Activated CD8-positive, alpha-beta T cell treated with anti-CD3 and anti-CD28 coated beads, Interleukin-2, amount 10 ng/mL, durations not matched to agents 7 days and 5 days (primary cell): Measurements from ENCODE around the gene TRAPPC3. TPM values are rescaled to one million over a fixed set of nuclear protein-coding genes. Genes with fewer than 3 reads are reported as not detected.
A peak's percentile ranks its signal among the peaks of the same experiment; 100 is the strongest.

Experiments used
- ATAC-seq: fragments of 150-1000 bp; cut with Tn5 transposase; one replicate; pipeline ENCODE4 v1.10.0; 2021; ENCODE audit warnings: moderate library complexity
- CTCF ChIA-PET: fragments of 350-600 bp; sonication (Branson Sonifier 250); formaldehyde crosslinking; loops from one replicate; lab custom pipeline; 2021; ENCODE audit warnings: antibody characterized with exemption; lab: Charles Lee
- POLR2A ChIA-PET: fragments of 350-600 bp; sonication (Branson Sonifier 250); formaldehyde crosslinking; loops from one replicate; lab custom pipeline; 2021; ENCODE audit warnings: antibody characterized with exemption; lab: Charles Lee
- DNase-seq: peaks from one replicate; pipeline ENCODE4 v3.0.0-alpha.2; 2020
- H3K27ac Mint-ChIP-seq: one replicate; pipeline ENCODE4 v1.8.0; 2021; ENCODE audit warnings: mild to moderate bottlenecking, mixed read lengths
- H3K27me3 Mint-ChIP-seq: one replicate; pipeline ENCODE4 v1.8.0; 2021; ENCODE audit warnings: low read depth, mixed read lengths
- H3K36me3 Mint-ChIP-seq: one replicate; pipeline ENCODE4 v1.8.0; 2021; ENCODE audit warnings: low read depth, mixed read lengths
- H3K4me1 Mint-ChIP-seq: one replicate; pipeline ENCODE4 v1.8.0; 2021; ENCODE audit warnings: low read depth, mixed read lengths
- H3K4me3 Mint-ChIP-seq: one replicate; pipeline ENCODE4 v1.8.0; 2021; ENCODE audit warnings: mild to moderate bottlenecking, mixed read lengths
- H3K9me3 Mint-ChIP-seq: one replicate; pipeline ENCODE4 v1.8.0; 2022; ENCODE audit warnings: mixed read lengths; ENCODE audit not compliant: insufficient read depth
- total RNA-seq, 2 experiments: library from RNA; stranded (reverse); gene quantifications; one replicate each; pipeline ENCODE4 v1.2.3, GENCODE V29; 2021

Gene TRAPPC3
- total RNA-seq, 2 experiments from 2014 or later: 55.6 to 56.4 TPM

DNA sequence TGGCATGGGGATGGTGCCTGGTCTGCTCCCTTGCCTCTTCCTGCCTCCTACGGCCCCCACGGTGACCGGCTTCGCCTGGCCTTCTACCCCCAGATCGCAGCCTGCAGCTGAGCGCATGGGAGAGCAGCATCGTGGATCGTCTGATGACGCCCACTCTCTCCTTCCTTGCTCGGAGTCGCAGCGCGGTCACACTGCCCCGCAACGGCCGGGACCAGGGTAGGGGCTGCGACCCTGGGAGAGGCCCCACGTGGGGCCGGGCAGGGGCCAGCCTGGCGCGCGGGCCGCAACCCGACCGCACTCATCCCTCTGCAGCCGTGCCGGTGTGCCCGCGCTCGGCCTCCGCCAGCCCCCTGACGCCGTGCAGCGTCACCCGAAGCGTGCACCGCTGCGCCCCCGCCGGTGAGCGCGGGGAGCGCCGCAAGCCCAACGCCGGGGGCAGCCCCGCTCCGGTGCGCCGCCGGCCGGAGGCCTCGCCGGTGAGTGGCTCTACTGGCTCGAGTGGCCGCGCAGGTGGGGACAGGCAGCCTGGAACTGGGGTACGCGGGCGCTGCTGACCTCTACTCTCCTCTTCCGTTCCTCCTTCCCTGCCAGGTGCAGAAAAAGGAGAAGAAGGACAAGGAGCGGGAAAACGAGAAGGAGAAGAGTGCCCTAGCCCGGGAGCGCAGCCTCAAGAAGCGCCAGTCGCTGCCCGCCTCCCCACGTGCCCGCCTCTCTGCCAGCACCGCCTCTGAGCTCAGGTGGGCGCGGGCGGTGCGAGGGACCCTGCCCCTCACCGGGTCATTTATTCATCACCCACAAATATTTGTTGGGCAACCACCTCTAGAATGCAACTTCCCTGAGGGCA, 27.0 kb upstream of the TRAPPC3 start:
- Mint-ChIP-seq H3K36me3 (peaks cover 67% of the 10 kb centered on the region), H3K27ac (no peak overlapping the region), H3K27me3 (no peaks in the 10 kb centered on the region), H3K4me3 (no peak overlapping the region), H3K4me1 (peaks cover 2% of the 10 kb centered on the region), H3K9me3 (no peaks in the 10 kb centered on the region)
- no peak for DNase-seq
- no peak for ATAC-seq
- CTCF ChIA-PET: no interaction called here
- POLR2A ChIA-PET: interaction anchor here (1.3 kb wide), 1 partner anchor 14 kb away, joined by 4 read pairs; no protein-coding TSS in a partner anchor

DNA sequence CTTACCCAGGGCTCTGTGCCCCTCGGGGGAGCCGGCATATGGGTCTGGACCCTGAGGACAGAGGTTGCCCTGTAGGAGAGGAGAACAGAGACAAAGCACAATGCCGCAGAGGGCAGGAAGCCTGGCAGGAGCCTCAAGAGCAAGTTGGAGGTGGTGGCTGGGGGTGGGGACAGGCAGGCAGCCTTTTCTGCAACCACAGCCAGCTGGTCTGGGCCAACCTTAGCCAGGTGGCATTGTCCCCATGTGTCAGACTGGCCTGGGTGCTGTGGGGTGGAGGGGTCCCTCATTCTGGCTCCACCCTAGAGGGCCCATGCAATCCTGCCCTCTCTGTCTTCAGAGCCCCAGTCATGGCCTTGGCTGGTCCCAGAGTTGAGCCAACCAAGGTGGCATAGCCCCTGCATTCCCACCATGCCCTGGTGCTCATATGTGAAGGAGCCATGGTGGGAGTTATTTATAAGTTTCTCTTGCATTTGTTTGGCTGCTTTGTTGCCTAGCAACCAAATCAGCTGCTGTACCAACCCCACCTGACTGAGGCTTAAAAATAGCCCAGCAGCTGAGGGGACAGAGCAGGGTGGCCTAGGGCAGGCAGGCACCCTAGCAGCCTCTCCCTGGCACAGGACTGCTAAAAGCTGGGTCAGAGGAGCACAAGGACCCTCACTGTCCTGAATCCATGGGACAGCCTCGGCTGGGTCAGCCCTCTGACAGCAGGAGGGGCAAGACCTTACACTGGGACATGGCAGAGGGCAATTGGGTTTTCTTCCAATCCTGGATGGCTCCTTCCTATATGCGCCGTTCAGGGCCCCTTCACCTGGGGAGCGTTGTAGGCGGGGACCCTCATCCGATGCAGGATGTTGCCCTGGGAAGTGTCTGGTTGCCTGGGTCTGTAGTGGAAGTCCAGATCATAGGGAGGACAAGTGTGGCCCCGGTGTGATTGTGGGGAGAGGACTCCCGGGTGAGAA, 26.1 kb upstream of the TRAPPC3 start:
- H3K36me3 Mint-ChIP-seq: peaks cover 67% of the 10 kb centered on the region
- CTCF ChIA-PET: no interaction called here
- ATAC-seq: peak; percentile 52

DNA sequence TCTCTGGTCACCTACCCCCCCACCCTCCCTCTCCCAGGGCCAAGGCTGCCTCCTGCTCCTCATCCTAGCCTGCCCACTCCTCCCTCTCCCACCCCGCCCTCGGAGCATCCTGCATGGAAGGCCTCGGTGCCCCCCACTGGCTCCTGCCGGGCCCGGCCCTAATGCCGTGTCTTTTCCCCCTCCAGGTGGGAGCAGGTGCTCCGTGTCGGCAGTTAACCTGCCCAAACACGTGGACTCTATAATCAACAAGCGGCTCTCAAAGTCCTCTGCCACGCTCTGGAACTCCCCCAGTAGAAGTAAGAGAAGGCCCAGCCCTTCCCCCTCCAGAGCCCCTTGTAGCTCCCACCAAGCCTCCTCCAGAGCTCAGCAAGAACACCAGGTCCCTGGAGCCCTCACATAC, 25.4 kb upstream of the TRAPPC3 start:
- DNase-seq (no peak), ATAC-seq (no peak)
- POLR2A ChIA-PET: interaction anchor here (0.6 to 1.3 kb wide), 2 partner anchors 12 to 49 kb away, joined by 3 to 4 read pairs; partner anchors contain the start of gene THRAP3
- Mint-ChIP-seq H3K4me1 (peaks cover 5% of the 10 kb centered on the region), H3K4me3 (no peak overlapping the region), H3K27me3 (no peaks in the 10 kb centered on the region), H3K36me3 (peaks cover 64% of the 10 kb centered on the region), H3K27ac (no peak overlapping the region), H3K9me3 (no peaks in the 10 kb centered on the region)
- CTCF ChIA-PET: no interaction called here

More for the DNA sequence above, 26.1 kb upstream of the TRAPPC3 start:
- POLR2A ChIA-PET: interaction anchor here (0.6 to 1.3 kb wide), 2 partner anchors 13 to 48 kb away, joined by 3 to 4 read pairs; partner anchors contain the start of gene THRAP3
- Mint-ChIP-seq H3K4me1 (peaks cover 2% of the 10 kb centered on the region), H3K27ac (no peak overlapping the region), H3K27me3 (no peaks in the 10 kb centered on the region), H3K9me3 (no peaks in the 10 kb centered on the region), H3K4me3 (no peak overlapping the region)
- no peak for DNase-seq

DNA sequence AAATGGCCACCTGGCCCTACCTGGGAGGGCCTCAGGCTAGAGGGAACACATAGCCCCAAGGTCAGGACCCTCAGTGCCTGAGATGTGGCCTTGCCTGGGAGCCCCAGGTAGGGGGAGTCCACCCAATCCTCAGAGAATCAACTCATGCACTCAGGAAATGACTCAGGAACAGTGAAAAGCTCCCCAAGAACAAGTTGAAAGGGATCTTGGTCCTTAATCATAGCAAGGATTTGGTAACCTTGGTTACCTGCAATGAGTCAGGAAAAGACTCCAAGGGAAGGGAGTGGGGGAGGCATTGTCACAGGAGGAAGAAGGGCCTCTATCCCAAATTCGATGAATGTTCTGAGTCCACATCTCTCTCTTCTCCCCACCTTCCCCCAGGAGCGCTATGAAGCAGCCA, 23.7 kb upstream of the TRAPPC3 start:
- peaks cover 9% of the 10 kb centered on the region for H3K4me1 Mint-ChIP-seq
- peaks cover 59% of the 10 kb centered on the region for H3K36me3 Mint-ChIP-seq
- H3K27me3 Mint-ChIP-seq: no peaks in the 10 kb centered on the region
- no peak for ATAC-seq
- no peak for DNase-seq
- H3K27ac Mint-ChIP-seq: no peak overlapping the region
- H3K9me3 Mint-ChIP-seq: no peaks in the 10 kb centered on the region
- POLR2A ChIA-PET: interaction anchor here (0.6 kb wide), 1 partner anchor 10 kb away, joined by 4 read pairs; no protein-coding TSS in a partner anchor
- no peak overlapping the region for H3K4me3 Mint-ChIP-seq
- CTCF ChIA-PET: interaction anchor here (1.7 kb wide), 1 partner anchor 23 kb away, joined by 8 read pairs; the partner anchor contains the start of gene TRAPPC3

DNA sequence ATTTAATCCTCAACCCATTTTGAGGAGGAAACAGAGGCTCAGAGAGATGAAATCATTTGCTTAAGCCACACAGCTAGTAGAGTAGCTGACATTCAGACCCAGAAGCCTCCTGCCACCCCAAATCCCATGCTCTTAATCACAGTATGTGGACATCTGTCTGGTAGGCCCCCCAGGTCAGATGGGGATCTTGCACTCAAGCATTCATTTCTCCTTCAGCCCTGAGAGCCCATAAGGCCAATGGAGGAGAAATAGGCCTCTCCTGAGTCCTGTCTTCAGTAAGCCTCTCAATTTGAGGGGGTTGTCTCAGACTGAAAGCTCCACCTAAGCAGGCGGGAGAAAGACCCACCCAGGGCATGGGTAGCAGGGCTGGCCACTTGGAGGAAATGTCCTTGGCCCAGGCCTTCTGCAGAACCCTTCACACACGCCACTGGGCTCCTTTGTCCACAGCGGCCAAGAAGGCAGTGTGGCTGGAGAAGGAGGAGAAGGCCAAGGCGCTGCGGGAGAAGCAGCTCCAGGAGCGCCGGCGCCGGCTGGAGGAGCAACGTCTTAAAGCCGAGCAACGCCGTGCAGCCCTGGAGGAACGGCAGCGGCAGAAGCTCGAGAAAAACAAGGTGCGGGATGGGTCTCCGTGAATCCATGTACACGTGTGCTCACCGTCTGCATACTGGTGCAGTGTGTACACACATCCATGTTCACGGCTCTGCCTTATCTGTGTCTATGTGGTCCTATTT, 22.9 kb upstream of the TRAPPC3 start:
- H3K27ac Mint-ChIP-seq: no peak overlapping the region
- POLR2A ChIA-PET: no interaction called here
- H3K9me3 Mint-ChIP-seq: no peaks in the 10 kb centered on the region
- H3K4me3 Mint-ChIP-seq: no peak overlapping the region
- CTCF ChIA-PET: interaction anchor here (1.7 kb wide), 1 partner anchor 22 kb away, joined by 8 read pairs; the partner anchor contains the start of gene TRAPPC3
- H3K27me3 Mint-ChIP-seq: no peaks in the 10 kb centered on the region
- ATAC-seq (no peak), DNase-seq (no peak)
- peaks cover 60% of the 10 kb centered on the region for H3K36me3 Mint-ChIP-seq
- H3K4me1 Mint-ChIP-seq: peaks cover 10% of the 10 kb centered on the region

DNA sequence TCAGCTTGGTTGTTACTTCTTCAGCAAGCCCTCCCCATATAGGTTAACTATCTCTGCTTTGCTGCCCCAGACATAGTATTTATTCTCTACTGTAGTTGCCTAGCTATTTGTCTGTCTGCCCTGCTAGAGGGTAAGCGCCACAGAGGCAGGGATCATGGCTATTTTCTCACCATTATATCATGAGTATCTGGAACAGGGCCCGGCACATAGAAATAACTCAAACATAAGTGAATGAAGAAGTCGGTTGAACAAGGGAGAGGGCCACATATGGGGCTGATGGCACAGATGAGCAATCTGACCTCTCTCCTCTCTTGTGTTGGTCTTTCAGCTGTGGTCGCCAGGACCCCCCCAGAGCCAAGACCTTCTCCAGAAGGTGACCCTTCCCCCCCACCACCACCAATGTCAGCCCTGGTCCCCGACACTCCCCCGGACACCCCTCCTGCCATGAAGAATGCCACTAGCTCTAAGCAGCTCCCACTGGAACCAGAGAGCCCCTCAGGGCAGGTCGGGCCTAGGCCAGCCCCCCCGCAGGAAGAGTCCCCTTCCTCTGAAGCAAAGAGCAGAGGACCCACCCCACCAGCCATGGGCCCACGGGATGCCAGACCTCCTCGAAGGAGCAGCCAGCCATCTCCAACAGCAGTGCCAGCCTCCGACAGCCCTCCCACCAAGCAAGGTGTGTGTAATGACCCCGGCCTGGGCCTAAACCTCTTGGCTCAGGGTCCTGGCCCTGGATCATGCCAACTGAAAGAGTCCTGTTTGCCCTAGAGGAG, 21.5 kb upstream of the TRAPPC3 start:
- ChIA-PET POLR2A (interaction anchor here (1.3 to 1.4 kb wide), 2 partner anchors 8 to 11 kb away, joined by 4 to 6 read pairs; no protein-coding TSS in a partner anchor), CTCF (interaction anchor here (0.8 to 3.1 kb wide), 5 partner anchors 12 to 115 kb away, joined by 3 to 16 read pairs (median 6); partner anchors contain the start of gene TRAPPC3)
- Mint-ChIP-seq H3K36me3 (peaks cover 68% of the 10 kb centered on the region), H3K9me3 (no peaks in the 10 kb centered on the region), H3K4me1 (peaks cover 20% of the 10 kb centered on the region), H3K4me3 (no peak overlapping the region), H3K27me3 (no peaks in the 10 kb centered on the region), H3K27ac (no peak overlapping the region)
- DNase-seq (no peak), ATAC-seq (no peak)

DNA sequence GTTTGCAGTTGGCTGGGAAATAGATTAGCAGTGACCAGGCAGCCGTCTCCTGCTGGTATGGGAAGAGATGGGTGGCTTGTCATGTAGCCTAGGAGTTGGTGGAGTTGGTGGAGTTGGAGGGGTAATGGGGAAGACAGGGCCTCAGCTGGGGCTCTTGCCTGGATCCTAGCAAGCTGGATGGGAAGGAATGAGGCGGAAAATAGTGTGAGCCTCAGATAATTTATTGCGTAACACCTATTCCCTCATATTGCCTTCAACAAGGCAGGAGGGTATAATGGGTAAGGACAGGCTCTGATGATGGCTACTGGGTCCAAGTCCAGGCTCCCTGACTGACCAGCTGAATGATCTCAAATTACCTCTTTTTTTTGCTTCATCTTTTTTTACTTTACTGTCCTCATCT, 19.2 kb upstream of the TRAPPC3 start:
- ChIA-PET POLR2A (no interaction called here), CTCF (interaction anchor here (2.7 to 3.1 kb wide), 2 partner anchors 19 to 20 kb away, joined by 11 to 16 read pairs; partner anchors contain the start of gene TRAPPC3)
- H3K4me3 Mint-ChIP-seq: no peak overlapping the region
- peaks cover 27% of the 10 kb centered on the region for H3K4me1 Mint-ChIP-seq
- DNase-seq: no peak
- no peak overlapping the region for H3K27ac Mint-ChIP-seq
- H3K27me3 Mint-ChIP-seq: no peaks in the 10 kb centered on the region
- H3K36me3 Mint-ChIP-seq: peaks cover 59% of the 10 kb centered on the region
- ATAC-seq: no peak
- H3K9me3 Mint-ChIP-seq: no peaks in the 10 kb centered on the region

DNA sequence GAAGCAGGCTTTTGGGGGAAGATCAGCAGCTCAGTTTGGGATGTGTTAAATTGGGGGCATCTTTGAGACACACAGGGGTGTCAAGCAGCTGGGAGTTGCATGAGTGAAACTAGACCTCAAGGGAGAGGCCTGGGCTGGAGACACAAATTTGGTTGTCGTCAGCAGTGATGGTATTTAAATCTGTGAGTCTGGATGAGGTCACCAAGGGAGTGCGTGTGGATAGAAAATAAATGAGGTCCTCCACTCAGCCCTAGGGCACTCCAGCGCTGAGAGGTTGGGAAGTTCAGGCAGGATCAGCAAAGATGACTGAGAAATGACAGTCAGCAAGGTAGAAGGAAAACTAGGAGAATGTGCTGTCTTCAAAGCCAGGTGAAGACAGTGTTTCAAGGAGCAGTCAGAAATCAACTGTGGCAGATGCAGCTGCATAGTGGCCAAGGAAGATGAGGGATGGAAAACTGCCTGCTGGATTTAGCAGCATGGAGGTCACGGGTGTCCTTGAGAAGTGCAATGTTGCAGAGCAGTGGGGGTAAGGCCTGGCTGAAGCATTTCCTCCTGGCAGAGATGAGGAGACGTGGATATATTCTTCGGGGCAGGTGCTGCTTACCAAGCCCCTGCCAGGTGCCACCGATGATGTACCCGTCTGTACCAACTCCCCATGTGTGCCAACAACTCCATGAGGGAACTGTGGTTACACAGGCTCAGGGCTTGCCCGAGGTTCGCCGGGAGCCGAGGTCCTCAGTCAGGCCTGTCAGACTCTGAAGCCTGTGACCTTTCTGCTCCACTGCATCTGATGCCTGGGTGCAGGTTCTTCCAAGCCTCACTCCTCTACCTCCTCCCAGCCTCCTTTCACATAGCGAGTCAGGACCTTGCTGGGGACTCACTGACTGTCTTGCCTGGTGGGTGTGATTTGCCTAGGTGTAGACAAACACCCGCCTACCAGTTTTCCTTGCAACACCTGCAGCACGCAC, 17.9 kb upstream of the TRAPPC3 start:
- H3K9me3 Mint-ChIP-seq: no peaks in the 10 kb centered on the region
- peak overlapping the region; percentile 48 for H3K27ac Mint-ChIP-seq
- H3K4me3 Mint-ChIP-seq: no peak overlapping the region
- H3K27me3 Mint-ChIP-seq: no peaks in the 10 kb centered on the region
- ATAC-seq: no peak
- POLR2A ChIA-PET: no interaction called here
- no peak for DNase-seq
- CTCF ChIA-PET: interaction anchor here (0.9 to 1.9 kb wide), 2 partner anchors 18 to 32 kb away, joined by 3 to 8 read pairs; partner anchors contain the start of gene TRAPPC3
- H3K36me3 Mint-ChIP-seq: peaks cover 61% of the 10 kb centered on the region
- H3K4me1 Mint-ChIP-seq: peaks cover 39% of the 10 kb centered on the region

DNA sequence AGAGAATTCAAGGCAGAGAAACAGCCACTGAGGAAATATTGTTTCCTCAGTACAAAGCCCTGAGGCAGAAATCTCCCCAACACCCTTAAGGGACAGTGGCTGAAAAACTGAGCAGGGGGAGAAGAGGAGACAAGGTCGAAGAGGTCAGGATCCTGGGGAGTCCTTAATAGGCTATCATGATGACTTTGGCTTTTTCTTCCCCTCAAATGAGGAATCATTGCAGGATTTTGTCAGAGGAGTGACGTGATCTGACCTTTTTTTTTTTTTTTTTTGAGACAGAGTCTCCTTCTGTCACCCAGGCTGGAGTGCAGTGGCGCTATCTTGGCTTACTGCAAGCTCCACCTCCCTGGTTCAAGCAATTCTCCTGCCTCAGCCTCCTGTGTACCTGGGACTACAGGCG, 16.9 kb upstream of the TRAPPC3 start:
- ATAC-seq (no peak), DNase-seq (no peak)
- H3K4me3 Mint-ChIP-seq: no peak overlapping the region
- peak overlapping the region; percentile 23 for H3K27ac Mint-ChIP-seq
- H3K36me3 Mint-ChIP-seq: peaks cover 64% of the 10 kb centered on the region
- H3K9me3 Mint-ChIP-seq: no peaks in the 10 kb centered on the region
- H3K27me3 Mint-ChIP-seq: no peaks in the 10 kb centered on the region
- H3K4me1 Mint-ChIP-seq: peaks cover 50% of the 10 kb centered on the region
- CTCF ChIA-PET: interaction anchor here (0.9 to 1.9 kb wide), 2 partner anchors 17 to 31 kb away, joined by 3 to 8 read pairs; partner anchors contain the start of gene TRAPPC3
- POLR2A ChIA-PET: no interaction called here
